Measurements from ENCODE around the gene TLCD4. TPM values are rescaled to one million over a fixed set of nuclear protein-coding genes. Genes with fewer than 3 reads are reported as not detected.
A peak's percentile ranks its signal among the peaks of the same experiment; 100 is the strongest.

The TLCD4 gene, protein sequence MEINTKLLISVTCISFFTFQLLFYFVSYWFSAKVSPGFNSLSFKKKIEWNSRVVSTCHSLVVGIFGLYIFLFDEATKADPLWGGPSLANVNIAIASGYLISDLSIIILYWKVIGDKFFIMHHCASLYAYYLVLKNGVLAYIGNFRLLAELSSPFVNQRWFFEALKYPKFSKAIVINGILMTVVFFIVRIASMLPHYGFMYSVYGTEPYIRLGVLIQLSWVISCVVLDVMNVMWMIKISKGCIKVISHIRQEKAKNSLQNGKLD
- total RNA-seq: 0.43 and 0.57 TPM in 2 replicates
- long read RNA-seq, full-length matches to known transcripts: 2 of 2 reads
- long read RNA-seq, partial matches to known transcripts: 0 of 2 reads
- long read RNA-seq, other reads (novel, unspliced or antisense): 0 of 2 reads

GRCh38 chr1:95117207-95118066, at the start of gene TLCD4:
Gene TLCD4 (plus strand): TSS chr1:95117355. CDS start chr1:95143902, 26,547 bp downstream.
- H3K27ac Mint-ChIP-seq (ENCODE audit: unreplicated experiment): no peak within 1 kb of the TSS
- DNase-seq (ENCODE audit: extremely low spot score, unreplicated experiment): peak; percentile 85
- H3K4me3 Mint-ChIP-seq (ENCODE audit: unreplicated experiment): peak within 1 kb of the TSS; percentile 75
- no peaks in the 10 kb centered on the region for H3K9me3 Mint-ChIP-seq (ENCODE audit: unreplicated experiment)
- TF ChIP-seq, protein P1, sequence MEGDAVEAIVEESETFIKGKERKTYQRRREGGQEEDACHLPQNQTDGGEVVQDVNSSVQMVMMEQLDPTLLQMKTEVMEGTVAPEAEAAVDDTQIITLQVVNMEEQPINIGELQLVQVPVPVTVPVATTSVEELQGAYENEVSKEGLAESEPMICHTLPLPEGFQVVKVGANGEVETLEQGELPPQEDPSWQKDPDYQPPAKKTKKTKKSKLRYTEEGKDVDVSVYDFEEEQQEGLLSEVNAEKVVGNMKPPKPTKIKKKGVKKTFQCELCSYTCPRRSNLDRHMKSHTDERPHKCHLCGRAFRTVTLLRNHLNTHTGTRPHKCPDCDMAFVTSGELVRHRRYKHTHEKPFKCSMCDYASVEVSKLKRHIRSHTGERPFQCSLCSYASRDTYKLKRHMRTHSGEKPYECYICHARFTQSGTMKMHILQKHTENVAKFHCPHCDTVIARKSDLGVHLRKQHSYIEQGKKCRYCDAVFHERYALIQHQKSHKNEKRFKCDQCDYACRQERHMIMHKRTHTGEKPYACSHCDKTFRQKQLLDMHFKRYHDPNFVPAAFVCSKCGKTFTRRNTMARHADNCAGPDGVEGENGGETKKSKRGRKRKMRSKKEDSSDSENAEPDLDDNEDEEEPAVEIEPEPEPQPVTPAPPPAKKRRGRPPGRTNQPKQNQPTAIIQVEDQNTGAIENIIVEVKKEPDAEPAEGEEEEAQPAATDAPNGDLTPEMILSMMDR (IDR thresholded peaks at IDR 0.05): no peak
- H3K36me3 Mint-ChIP-seq (ENCODE audit: unreplicated experiment): no peaks in the 10 kb centered on the region
- H3K27me3 Mint-ChIP-seq (ENCODE audit: unreplicated experiment): peaks cover 61% of the 10 kb centered on the region
- peaks cover 10% of the 10 kb centered on the region for H3K4me1 Mint-ChIP-seq (ENCODE audit: unreplicated experiment)

DNA sequence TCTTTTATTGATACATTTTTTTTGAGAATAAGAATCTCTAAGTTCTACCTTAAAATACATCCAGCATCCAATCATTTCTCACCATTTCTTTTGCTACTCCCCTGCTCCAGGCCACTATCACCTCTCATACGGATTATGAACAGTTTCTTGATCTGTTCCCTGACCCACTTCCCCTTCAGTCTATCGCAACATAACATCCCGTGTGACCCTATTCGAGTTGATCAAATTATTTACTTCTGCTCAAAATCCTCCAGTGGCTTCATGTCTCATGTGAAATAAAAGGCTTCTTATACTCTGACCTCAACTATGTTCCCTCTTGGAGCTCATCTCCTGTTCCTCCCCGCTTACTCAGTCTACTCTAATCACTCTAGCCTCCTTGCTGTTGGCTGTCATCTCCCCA, 49.6 kb upstream of the TLCD4 start:
- TF ChIP-seq, protein P1 (IDR thresholded peaks at IDR 0.05): no peak
- Mint-ChIP-seq H3K36me3 (ENCODE audit: unreplicated experiment) (peaks cover 17% of the 10 kb centered on the region), H3K9me3 (ENCODE audit: unreplicated experiment) (no peaks in the 10 kb centered on the region), H3K4me3 (ENCODE audit: unreplicated experiment) (no peak overlapping the region), H3K27me3 (ENCODE audit: unreplicated experiment) (no peaks in the 10 kb centered on the region), H3K4me1 (ENCODE audit: unreplicated experiment) (peaks cover 10% of the 10 kb centered on the region), H3K27ac (ENCODE audit: unreplicated experiment) (no peak overlapping the region)
- no peak for DNase-seq (ENCODE audit: extremely low spot score, unreplicated experiment)

- Mint-ChIP-seq H3K4me1 (ENCODE audit: unreplicated experiment) (peaks cover 14% of the 10 kb centered on the region), H3K36me3 (ENCODE audit: unreplicated experiment) (peaks cover 5% of the 10 kb centered on the region)
Measured at GRCh38 chr1:95068956-95069709, 48.0 kb upstream of the TLCD4 start.

DNA sequence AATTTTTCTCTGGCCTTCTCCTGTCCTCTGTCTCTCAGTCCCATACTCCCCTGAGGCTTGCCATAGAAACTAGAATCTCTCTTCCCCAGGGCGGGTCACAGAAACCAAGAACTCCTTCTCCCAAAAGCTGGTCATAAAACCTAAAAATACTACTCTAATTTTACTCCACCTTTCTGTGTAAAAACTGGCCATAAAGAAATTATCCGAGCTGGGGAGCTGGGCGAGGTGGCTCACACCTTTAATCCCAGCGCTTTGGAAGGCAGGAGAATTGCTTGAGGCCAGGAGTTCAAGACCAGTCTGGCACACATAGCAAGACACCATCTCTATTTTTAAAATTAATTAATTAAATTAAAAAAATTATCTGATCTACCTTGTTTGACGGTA, 47.5 kb upstream of the TLCD4 start:
- Mint-ChIP-seq H3K27me3 (ENCODE audit: unreplicated experiment) (no peaks in the 10 kb centered on the region), H3K4me3 (ENCODE audit: unreplicated experiment) (no peak overlapping the region), H3K4me1 (ENCODE audit: unreplicated experiment) (peaks cover 14% of the 10 kb centered on the region), H3K27ac (ENCODE audit: unreplicated experiment) (no peak overlapping the region), H3K36me3 (ENCODE audit: unreplicated experiment) (peaks cover 2% of the 10 kb centered on the region), H3K9me3 (ENCODE audit: unreplicated experiment) (no peaks in the 10 kb centered on the region)
- no peak for DNase-seq (ENCODE audit: extremely low spot score, unreplicated experiment)
- TF ChIP-seq, protein P1 (IDR thresholded peaks at IDR 0.05): no peak

More at GRCh38 chr1:95068956-95069709, 48.0 kb upstream of the TLCD4 start:
- DNase-seq (ENCODE audit: extremely low spot score, unreplicated experiment): no peak
- Mint-ChIP-seq H3K27me3 (ENCODE audit: unreplicated experiment) (no peaks in the 10 kb centered on the region), H3K9me3 (ENCODE audit: unreplicated experiment) (no peaks in the 10 kb centered on the region), H3K4me3 (ENCODE audit: unreplicated experiment) (no peak overlapping the region), H3K27ac (ENCODE audit: unreplicated experiment) (no peak overlapping the region)
- TF ChIP-seq, protein P1 (IDR thresholded peaks at IDR 0.05): no peak
